GM12891 (cell line): ENCODE measurements around the gene PROM2.

Source experiments
- POLR2A ChIP-seq: IDR thresholded peaks from 2 replicates; pipeline ENCODE4 v1.6.1; 2011; ENCODE audit warnings: low read depth, low read length, control low read depth
- POLR2AphosphoS5 ChIP-seq: IDR thresholded peaks from 2 replicates; pipeline ENCODE4 v1.6.1; 2011; ENCODE audit warnings: low read depth, low read length, control low read depth

DNA sequence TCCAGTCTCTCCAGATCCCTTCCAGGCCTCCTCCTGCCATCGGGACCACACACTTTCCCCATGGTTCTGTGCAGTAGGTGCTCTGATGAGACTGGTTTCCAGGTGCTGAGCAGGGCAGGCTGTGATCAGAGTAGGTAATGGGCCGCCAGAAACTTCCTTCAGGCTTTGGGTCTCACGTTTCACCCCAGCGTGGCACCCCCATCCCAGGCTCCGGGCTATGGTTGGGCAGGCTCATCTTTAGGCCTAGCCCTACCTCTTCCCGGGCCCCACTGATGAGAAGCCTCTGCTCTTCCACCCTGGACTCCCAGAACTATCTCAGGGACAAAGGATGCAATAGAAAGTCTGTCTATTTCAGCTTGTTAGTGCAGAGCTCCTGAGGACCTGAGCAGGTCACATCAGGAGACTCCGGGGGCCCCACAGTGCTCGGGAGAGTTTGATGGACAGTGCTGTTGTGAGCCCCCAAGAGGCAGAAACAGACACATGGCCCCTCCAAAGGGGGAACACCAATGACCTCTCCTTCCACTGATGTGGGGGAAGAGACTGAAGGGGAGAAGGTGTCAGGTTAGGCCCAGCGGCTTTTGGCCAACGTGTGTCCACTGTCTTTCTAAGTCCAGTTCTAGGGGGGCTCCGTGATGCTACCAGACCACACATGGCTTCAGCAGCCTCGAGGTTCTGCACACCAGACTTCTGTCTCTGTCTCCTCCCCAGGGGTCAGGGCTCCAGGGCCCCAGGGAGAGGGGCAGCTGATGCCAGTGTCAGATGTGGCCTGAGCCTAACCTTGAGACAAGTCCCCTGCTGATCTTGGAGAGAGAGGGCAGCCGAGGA, 5.8 kb upstream of the PROM2 start:
- no peak for TF ChIP-seq POLR2AphosphoS5
- TF ChIP-seq POLR2A, result no peak
